CD4-positive, alpha-beta T cell treated with Interleukin-4 for 4 hours (primary cell): Measurements from ENCODE around the gene FAT1.
"Not testable (repeated sequence)": the region's sequence is repeated elsewhere in the genome, so short reads cannot be mapped to it uniquely, and the experiment has no call there.

Source experiments
- DNase-seq: peaks from one replicate; pipeline ENCODE4 v3.0.0-alpha.2; 2020

Gene FAT1

DNA sequence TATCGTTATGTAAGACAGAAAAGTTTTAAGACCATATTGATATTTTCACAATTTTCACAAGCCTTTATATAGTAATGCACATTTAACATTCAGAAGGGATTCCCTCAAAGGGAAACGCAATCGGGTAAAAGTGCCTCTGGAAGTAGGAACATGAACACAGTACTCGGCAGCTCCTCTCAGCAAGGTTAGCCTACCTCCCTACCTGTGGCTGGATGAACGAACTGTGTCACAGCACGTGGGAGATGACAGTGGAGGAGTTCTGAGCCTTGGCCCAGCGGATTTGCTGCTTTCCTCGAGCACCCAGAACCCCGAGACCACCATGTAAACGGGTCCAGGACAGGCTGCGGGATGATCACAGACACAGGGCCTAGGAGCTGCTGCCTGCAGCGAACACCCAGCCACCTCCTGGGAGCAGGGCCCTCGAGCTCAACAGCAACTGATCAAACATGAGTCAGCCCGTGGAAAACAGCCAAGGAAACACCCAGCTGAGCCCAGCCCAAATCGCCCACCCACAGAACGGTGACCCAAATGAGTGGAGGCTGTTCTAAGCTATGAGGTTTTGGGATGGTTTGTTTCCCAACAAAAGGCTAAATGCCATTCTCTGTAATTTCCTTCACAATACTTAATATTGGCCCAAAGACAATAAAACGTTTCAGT is 30.4 kb downstream of the FAT1 start:
- DNase-seq = no peak

GRCh38 chr4:186691396-186691795 is 32.3 kb downstream of the FAT1 start:
- DNase-seq = no peak

DNA sequence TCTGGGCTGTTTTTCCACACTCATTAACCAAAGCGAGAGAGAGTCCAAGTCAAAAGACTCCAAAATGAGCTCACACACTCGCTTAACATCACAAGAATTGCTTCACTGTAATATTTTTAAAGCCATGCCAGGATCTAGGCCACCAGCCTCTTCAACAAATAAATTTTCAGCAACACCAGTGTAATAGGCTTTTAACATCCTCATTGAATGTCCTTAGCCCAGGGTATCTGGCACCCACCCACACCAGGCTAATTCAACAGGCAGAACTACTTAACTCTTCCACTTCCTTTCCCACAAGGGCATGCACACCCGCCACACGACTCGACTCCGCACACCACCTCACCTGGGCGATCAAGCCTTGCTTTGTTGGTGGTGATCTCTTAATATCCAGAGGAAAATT is 34.2 kb downstream of the FAT1 start:
- DNase-seq = no peak

- no peak for DNase-seq
Observed at GRCh38 chr4:186688150-186688943, 35.3 kb downstream of the FAT1 start.

DNA sequence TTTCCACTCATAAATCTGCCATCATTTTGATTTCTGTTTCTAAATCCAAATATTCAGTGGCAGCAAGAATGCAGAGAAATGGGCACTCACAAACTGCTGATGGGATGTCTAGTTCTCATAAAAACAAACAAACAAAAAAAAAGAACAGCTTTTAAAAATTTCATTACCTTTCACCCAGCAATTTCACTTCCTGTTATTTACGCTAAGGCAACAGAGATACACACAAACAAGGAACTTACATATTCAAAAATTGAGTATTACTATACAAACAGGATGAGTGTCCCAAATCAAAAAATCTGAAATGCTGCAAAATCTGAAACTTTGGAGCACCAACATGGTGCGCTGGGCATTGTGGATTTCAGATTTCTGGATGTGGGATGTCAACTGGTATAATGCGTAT is 36.4 kb downstream of the FAT1 start:
- DNase-seq = no peak

GRCh38 chr4:186685767-186686183 is 37.9 kb downstream of the FAT1 start:
- DNase-seq = no peak

- no peak for DNase-seq
Observed at GRCh38 chr4:186684889-186685309, 38.8 kb downstream of the FAT1 start.

DNA sequence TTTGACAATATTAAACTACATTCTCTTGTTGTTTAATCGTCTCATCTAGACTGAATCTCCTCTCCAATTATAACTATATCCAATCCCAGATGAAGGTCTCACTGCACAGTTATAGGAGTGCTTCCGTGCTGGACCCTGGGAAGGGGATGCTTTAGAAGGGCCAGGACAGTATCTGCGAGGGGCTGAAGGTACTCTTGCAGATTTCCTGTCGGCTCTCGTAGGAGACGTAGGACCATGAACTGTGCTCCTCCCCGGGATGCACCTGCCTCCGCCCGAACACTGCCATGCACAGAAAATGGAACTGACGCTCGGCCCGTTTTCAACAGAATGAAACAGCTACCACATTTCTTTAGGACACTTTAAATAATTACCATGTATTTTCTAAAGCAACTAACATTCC is 39.4 kb downstream of the FAT1 start:
- no peak for DNase-seq

DNA sequence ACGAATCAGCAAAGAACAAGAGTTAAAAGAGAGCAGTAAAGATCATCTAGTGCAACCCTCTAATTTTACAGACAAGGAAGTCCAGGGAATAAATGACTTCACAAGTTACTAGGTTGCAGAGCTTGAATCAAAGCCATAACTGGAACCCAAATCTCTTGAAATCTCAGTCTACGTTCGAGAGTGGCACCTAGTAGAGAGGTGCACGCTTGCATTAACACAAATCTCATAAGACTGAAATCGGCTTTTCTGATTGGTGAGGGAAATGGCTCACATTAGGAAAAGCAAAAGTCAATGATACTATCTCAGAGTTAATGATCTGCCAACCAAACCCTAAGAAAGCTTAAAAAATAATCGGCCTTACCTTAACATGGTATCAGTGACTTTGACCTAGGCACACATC is 43.0 kb downstream of the FAT1 start:
- no peak for DNase-seq

- DNase-seq = no peak
Observed at GRCh38 chr4:186676531-186677161, 47.0 kb downstream of the FAT1 start.

DNA sequence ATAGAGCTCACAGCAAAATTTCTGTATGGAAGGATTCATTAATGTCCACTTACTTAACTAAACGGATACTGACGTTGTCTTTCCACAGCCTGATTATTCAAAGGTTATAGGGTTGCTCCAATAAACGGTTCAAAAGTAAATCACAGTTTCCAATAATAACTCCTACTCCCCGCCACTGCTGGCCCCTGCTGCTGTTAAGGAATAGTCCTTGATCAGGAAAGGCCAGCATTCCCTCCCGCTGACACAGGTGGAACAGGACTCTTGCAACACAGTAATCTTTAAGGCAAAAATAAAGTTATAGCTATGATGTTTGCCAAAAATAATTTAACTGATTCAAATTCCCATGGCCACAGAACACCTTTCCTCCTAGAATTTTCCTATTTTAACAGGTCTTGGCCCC is 53.9 kb downstream of the FAT1 start:
- DNase-seq = no peak

GRCh38 chr4:186669159-186669731 is 54.4 kb downstream of the FAT1 start:
- no peak for DNase-seq

- no peak for DNase-seq
Observed at GRCh38 chr4:186666750-186667149, 56.9 kb downstream of the FAT1 start.

DNA sequence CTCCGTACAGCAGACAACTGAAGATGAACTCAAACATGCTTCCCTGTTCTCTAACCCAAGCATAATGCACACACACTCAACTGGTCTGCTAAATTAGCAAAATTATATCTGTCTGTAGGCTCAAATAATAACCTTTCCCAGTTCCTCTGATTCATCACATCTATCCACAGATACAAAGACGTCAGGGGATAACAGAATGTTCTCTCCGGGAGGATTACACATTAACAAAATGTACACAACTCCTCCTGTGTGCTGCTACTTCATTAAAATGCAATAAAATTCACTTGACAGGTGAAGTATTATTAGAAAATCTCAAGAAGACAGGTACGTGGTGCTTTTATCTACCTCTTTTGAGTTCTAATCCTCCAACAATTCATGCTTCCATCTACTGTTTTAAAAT is 57.4 kb downstream of the FAT1 start:
- no peak for DNase-seq

DNA sequence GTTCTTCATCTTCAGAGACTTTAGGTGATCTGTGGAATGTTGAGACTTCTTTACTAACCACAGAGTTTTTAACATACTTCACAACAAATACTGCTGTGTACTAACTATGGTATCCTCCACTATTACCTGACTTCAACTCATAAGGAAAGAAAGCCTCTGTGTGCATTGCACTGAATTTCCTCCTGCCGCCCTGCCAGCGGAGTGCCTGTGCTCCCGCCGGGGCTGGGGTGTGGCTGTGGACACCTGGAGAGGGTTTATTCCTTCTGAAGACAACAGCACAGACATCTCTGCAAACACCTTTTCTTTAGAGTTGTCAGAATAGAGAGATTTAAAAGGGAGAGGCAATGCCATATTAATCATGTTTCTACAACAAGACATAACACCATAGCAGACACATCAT is 63.3 kb downstream of the FAT1 start:
- DNase-seq = no peak

DNA sequence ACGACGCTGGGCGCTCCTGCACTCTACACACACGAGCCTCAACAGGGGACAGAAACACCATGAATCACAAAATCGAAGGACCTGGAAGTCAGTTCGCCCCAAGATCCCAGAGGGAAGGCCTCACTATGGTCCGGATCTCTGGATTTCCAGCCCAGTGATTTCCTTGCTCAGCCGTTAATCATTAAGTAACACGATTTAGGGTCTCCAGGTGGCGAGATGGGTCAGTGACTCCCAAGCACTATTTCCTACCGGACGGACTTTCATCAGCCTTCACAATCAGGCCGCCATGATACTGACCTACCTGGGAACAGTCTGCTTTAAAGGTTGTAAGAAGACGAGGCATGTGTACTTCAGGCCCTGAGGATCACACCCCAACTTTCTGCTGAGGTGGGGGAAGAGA is 63.7 kb downstream of the FAT1 start:
- no peak for DNase-seq

DNA sequence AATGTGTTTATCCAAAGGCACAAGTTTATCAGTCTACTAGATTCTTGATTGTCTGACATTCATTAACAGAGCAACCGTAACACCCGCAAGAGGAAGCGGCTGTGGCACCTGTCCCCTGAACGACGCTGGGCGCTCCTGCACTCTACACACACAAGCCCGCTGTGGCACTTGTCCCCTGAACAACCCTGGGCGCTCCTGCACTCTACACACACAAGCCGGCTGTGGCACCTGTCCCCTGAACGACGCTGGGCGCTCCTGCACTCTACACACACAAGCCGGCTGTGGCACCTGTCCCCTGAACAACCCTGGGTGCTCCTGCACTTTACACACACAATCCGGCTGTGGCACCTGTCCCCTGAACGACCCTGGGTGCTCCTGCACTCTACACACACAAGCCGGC is 64.2 kb downstream of the FAT1 start:
- not testable (repeated sequence) for DNase-seq

DNA sequence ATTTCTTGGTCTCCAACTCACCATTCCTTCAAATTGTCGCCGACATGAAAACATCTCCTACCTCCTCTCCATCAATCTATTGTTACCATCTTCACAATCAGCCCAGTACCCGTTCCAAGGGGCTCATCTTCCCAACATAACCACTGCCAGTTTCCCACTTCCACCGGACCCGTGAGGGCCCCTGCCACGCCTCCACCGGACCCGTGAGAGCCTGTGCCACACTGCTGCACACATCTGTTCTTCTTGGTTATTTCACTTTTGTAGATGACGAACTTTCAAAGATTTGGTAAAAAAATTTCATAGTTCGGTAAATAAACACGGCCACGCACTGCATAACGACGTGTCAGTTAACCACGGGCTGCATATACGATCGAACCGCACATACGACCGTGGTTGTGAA is 65.0 kb downstream of the FAT1 start:
- no peak for DNase-seq

DNA sequence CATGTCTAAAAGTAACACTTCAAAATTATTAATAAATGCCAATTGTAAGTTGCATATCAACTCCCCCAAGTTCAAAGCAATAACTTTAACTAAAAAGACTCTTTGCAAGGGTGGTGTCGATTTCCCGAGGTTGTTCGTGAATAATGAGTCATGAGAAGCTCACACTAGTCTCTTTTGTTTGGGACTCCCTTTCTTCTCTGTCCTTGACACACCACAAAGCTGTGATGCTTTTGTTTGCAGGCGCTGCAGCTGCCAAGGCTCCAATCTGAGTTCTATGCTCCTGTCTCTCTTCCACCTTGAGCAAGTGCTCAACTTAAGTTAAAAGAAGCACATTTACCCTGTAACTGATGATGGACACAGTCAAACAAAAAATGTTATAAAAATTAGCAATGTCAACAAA is 65.9 kb downstream of the FAT1 start:
- no peak for DNase-seq

GRCh38 chr4:186653969-186654368 is 69.7 kb downstream of the FAT1 start:
- DNase-seq = no peak

DNA sequence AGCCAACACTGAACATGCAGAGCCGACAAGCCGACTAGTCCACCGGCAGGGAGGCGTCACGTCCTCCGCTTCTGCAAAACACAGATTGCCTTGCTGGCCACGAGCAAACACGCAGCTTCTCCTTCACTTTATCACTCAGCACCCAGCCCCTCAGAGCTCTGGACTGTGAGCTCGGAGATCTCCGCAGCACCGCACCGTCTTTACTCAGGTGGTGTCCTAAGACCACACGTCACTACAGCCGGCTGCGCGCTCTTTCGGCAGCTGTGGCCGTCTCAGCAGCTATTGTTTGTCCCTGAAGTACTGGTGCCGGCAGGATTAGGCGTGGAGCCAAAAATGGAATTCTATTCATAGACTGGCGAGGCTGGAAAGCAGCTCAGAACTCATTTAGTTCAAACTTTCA is 72.0 kb downstream of the FAT1 start:
- no peak for DNase-seq

GRCh38 chr4:186651181-186651603 is 72.5 kb downstream of the FAT1 start:
- DNase-seq = no peak

GRCh38 chr4:186650401-186651180 is 73.1 kb downstream of the FAT1 start:
- no peak for DNase-seq
